ENCODE measurements around the gene CTRL. TPM values are rescaled to one million over a fixed set of nuclear protein-coding genes. Genes with fewer than 3 reads are reported as not detected.
"Not testable (repeated sequence)": the region's sequence is repeated elsewhere in the genome, so short reads cannot be mapped to it uniquely, and the experiment has no call there.

CTRL gene
- total RNA-seq, 2 donors from 2014 or later = 0.85 TPM; not detected in 1

- no peak for TF ChIP-seq POLR2A (IDR thresholded peaks at IDR 0.05)
- no peak for TF ChIP-seq POLR2AphosphoS5 (IDR thresholded peaks at IDR 0.05)
- no peak for TF ChIP-seq CTCF (IDR thresholded peaks at IDR 0.05)
- Histone ChIP-seq H3K4me1 (replicated peaks) (no peaks in the 10 kb centered on the region), H3K27ac (no peak overlapping the region), H3K9me3 (no peaks in the 10 kb centered on the region), H3K27me3 (replicated peaks; ENCODE audit: insufficient read depth) (no peaks in the 10 kb centered on the region), H3K36me3 (no peaks in the 10 kb centered on the region), H3K4me3 (no peak overlapping the region)
- no peak for DNase-seq (ENCODE audit: low spot score)
- intact Hi-C loops (cut with DNase I) = no loop called here
- WGBS = 97% methylated on average over 2 of the region's 2 CpGs
Observed at GRCh38 chr16:67976205-67976604, 44.5 kb upstream of the CTRL start.

- intact Hi-C loops (cut with DNase I) = no loop called here
- Histone ChIP-seq H3K4me3 (no peak overlapping the region), H3K27me3 (replicated peaks; ENCODE audit: insufficient read depth) (no peaks in the 10 kb centered on the region), H3K4me1 (replicated peaks) (no peaks in the 10 kb centered on the region), H3K36me3 (no peaks in the 10 kb centered on the region), H3K27ac (no peak overlapping the region), H3K9me3 (no peaks in the 10 kb centered on the region)
- 65% methylated on average over 14 of the region's 14 CpGs for WGBS
- no peak for DNase-seq (ENCODE audit: low spot score)
- TF ChIP-seq POLR2A (IDR thresholded peaks at IDR 0.05) (no peak), POLR2AphosphoS5 (IDR thresholded peaks at IDR 0.05) (no peak), CTCF (IDR thresholded peaks at IDR 0.05) (no peak)
Observed at GRCh38 chr16:67975321-67976105, 43.9 kb upstream of the CTRL start.

DNA sequence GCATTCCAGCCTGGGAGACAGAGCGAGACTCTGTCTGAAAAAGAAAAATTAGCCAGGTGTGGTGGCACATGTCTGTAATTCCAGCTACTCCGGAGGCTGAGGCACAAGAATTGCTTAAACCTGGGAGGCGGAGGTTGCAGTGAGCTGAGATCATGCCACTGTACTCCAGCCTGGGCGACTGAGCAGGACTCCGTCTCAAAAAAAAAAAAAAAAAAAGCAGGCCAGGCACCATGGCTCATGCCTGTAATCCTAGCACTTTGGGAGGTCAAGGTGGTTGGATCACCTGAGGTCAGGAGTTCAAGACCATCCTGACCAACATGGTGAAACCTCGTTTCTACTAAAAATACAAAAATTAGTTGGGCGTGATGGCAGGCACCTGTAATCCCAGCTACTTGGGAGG is 40.6 kb upstream of the CTRL start:
- WGBS = 89% methylated on average over 7 of the region's 7 CpGs
- H3K27ac ChIP-seq; H3K4me1 ChIP-seq (replicated peaks); H3K36me3 ChIP-seq; DNase-seq (ENCODE audit: low spot score); intact Hi-C loops (cut with DNase I); H3K9me3 ChIP-seq; H3K4me3 ChIP-seq; H3K27me3 ChIP-seq (replicated peaks; ENCODE audit: insufficient read depth): not testable (repeated sequence)

GRCh38 chr16:67971111-67971510 is 39.4 kb upstream of the CTRL start:
- Histone ChIP-seq H3K36me3 (no peaks in the 10 kb centered on the region), H3K27me3 (replicated peaks; ENCODE audit: insufficient read depth) (no peaks in the 10 kb centered on the region), H3K4me1 (replicated peaks) (peaks cover 8% of the 10 kb centered on the region), H3K27ac (no peak overlapping the region), H3K4me3 (no peak overlapping the region), H3K9me3 (no peaks in the 10 kb centered on the region)
- DNase-seq (ENCODE audit: low spot score) = no peak
- no peak for TF ChIP-seq CTCF (IDR thresholded peaks at IDR 0.05)
- TF ChIP-seq POLR2AphosphoS5 (IDR thresholded peaks at IDR 0.05) = no peak
- TF ChIP-seq POLR2A (IDR thresholded peaks at IDR 0.05) = no peak
- 94% methylated on average over 9 of the region's 9 CpGs for WGBS
- intact Hi-C loops (cut with DNase I) = no loop called here

DNA sequence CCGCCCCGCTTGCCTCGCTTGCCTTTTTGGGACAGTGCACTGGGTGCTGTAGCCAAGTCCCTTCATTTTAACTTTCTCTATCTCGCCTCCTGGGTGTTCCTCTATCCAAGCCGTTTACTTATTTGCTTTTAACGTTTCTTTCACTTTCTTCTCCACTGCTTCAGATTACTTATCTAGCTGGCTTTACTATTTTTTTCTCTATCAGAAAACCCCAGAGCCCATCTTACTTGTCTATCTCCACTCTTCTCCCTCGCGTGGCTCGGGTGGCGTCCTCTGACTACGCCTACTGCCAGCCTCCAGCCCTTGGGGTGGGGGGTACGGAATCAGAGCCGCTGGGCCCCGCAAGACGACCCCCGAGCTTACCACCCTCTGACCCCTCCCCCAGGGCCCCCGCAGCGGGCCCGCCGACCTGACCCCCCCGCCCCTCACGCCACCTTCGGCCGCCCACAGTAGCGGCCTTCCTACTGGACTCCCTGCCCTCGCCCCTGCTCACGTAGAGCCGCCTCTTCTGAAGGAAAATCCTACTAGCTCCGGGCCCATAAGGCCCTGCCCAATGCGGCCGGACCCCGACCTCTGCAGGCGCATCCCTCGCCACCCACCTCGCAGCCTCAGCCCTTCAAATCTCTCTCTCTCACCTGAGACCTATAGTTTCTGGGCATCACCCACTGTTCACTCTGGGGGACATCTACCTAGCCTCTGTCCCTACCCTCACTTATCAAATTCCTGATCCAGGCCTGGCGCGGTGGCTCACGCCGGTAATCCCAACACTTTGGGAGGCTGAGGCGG is 37.8 kb upstream of the CTRL start:
- peaks cover 8% of the 10 kb centered on the region for H3K4me1 ChIP-seq (replicated peaks)
- DNase-seq (ENCODE audit: low spot score) = no peak
- TF ChIP-seq POLR2A (IDR thresholded peaks at IDR 0.05) (no peak), CTCF (IDR thresholded peaks at IDR 0.05) (no peak), POLR2AphosphoS5 (IDR thresholded peaks at IDR 0.05) (no peak)
- H3K27ac ChIP-seq = peak overlapping the region; percentile 84 to 88
- no peaks in the 10 kb centered on the region for H3K36me3 ChIP-seq
- no peaks in the 10 kb centered on the region for H3K9me3 ChIP-seq
- 33% methylated on average over 40 of the region's 40 CpGs for WGBS
- no peaks in the 10 kb centered on the region for H3K27me3 ChIP-seq (replicated peaks; ENCODE audit: insufficient read depth)
- peak overlapping the region; percentile 67 to 78 for H3K4me3 ChIP-seq
- intact Hi-C loops (cut with DNase I) = no loop called here

Data from prostate gland (tissue), 2 donors.